SK-N-SH treated with all-trans-retinoic acid at 6 μM for 48 hours (cell line): ENCODE measurements around the gene SREBF2.

Experiments used
- ARNTL ChIP-seq: fragments of 450-650 bp; formaldehyde crosslinking; IDR thresholded peaks from 2 replicates; pipeline ENCODE4 v1.5.0; 2020; ENCODE audit warnings: low read depth, mild to moderate bottlenecking, moderate library complexity, borderline replicate concordance
- CREB5 ChIP-seq: fragments of 250-450 bp; sonication (Bioruptor Pico); IDR thresholded peaks from 2 replicates; pipeline ENCODE4 v1.5.1; 2020; ENCODE audit warnings: low read depth, mild to moderate bottlenecking, moderate library complexity
- GLIS3 ChIP-seq: fragments of 250-450 bp; sonication (Bioruptor Pico); IDR thresholded peaks from 2 replicates; pipeline ENCODE4 v1.5.0; 2020; ENCODE audit warnings: mild to moderate bottlenecking, moderate library complexity
- POU6F1 ChIP-seq: fragments of 250-450 bp; sonication (Bioruptor Pico); IDR thresholded peaks from 2 replicates; pipeline ENCODE4 v1.8.0; 2021; ENCODE audit warnings: low read depth, mild to moderate bottlenecking, moderate library complexity, borderline replicate concordance
- PPARA ChIP-seq: fragments of 250-450 bp; sonication (Bioruptor Pico); IDR thresholded peaks from 2 replicates; pipeline ENCODE4 v1.5.0; 2020; ENCODE audit warnings: mild to moderate bottlenecking, borderline replicate concordance
- TCF4 ChIP-seq: fragments of 250-450 bp; sonication (Bioruptor Pico); IDR thresholded peaks from 2 replicates; pipeline ENCODE4 v1.8.0; 2021; ENCODE audit warnings: mild to moderate bottlenecking, moderate library complexity, borderline replicate concordance
- ZNF565 ChIP-seq: fragments of 450-650 bp; formaldehyde crosslinking; conservative IDR thresholded peaks from 2 replicates; pipeline ENCODE4 v1.5.0; 2020; ENCODE audit warnings: low read depth, mild to moderate bottlenecking, moderate library complexity
- ZNF70 ChIP-seq: fragments of 450-650 bp; formaldehyde crosslinking; IDR thresholded peaks from 2 replicates; pipeline ENCODE4 v1.5.0; 2020; ENCODE audit warnings: mild to moderate bottlenecking, moderate library complexity

GRCh38 chr22:41928593-41929417 lies 95.9 kb downstream of the SREBF2 start:
- TF ChIP-seq POU6F1 (CRISPR knock-in tag) (no peak), ZNF565 (CRISPR knock-in tag) (no peak), CREB5 (no peak), GLIS3 (CRISPR knock-in tag) (no peak), PPARA (CRISPR knock-in tag) (no peak), ARNTL (CRISPR knock-in tag) (no peak), TCF4 (no peak), ZNF70 (CRISPR knock-in tag) (no peak)
